Measurements from ENCODE around the gene GPC6.

- TF ChIP-seq CTCF (conservative IDR thresholded peaks at IDR 0.05) (no peak), ZFX (IDR thresholded peaks at IDR 0.05) (no peak)
These were observed 525.9 kb downstream of the GPC6 start for GRCh38 chr13:93752541-93752940.
